ENCODE measurements around the gene GPR15LG.
"Not testable (repeated sequence)": the region's sequence is repeated elsewhere in the genome, so short reads cannot be mapped to it uniquely, and the experiment has no call there.

GPR15LG gene

DNA sequence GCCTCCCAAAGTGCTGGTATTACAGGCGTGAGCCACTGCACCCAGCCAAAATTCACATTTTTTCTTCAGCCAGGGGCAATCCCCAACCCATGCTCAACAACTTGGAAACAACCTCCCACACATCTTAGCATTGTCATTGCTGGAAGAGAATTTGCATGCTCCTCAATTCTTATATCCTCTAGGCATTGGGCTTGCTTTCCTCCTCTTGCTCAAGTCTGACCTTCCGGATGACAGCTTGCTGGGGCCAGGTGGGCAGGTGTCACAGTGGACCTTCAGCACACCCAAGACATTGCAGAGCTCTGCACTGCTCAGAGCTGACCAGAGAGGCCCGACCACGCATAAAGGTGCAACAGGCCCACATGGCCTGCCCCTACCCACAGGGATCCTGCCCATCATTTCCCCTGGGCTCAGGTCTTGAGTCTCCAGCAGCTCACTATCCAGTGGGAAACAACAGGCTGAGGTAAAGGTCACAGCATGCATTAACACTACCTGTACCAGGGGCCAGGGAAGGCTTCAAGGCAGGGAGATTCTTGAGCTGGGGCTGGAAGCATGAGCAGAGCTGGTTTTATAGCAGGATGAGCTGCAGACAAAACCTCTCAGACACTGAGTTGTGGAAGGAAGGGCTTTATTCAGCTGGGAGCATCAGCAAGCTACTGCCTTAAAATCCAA, 6.8 kb upstream of the GPR15LG start:
- no peak for DNase-seq

DNA sequence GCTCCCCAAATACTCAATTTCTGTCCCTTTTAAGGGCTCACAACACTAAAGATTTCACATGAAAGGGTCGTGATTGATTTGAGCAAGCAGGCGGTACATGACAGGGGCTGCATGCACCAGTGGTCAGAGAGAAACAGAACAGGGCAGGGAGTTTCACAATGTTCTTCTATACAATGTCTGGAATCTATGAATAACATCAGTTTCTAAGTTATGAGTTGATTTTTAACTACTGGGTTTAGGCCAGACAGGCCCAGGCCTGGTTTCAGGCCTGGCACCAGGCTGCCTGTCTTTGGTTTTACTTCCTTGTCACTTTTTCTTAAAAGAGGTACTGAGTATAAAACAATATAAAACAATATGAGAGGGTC, 6.3 kb upstream of the GPR15LG start:
- DNase-seq = not testable (repeated sequence)

DNA sequence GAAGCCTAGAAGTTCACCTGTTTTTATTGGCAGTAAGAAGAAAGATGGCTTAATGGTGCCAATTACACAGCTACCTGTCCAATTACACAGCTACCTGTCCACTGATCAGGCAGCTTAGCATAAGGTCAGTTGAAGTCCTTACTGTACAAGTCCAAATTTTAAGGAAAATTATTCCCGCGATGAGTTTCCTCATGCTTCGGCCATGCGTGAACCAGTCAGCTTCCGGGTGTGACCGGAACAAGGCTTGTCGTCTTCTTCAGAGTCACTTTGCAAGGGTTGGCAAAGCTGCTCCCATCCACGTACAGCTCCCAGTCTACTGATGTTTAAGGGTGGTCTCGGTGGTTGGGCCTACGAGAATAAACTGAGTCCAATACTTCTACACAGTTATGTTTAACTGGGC, 5.2 kb upstream of the GPR15LG start:
- not testable (repeated sequence) for DNase-seq

DNA sequence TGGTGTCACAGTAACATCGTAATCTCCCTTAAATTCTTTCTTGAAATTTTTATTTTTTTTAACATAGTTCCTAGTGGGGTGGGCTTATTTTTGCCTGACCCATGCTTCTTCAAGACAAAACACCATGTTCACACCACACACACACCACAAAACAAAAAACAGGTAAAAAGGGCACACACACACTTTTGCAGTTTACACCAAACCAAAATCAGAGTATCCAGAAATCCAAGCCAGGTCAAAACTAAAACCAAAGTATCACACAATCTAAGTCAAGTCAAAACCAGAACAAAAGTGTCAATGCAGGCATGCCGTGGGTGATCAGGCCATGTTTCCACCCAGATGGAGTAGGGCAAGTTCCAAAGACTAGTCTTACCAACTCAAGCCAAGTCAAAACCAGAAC, 2.4 kb upstream of the GPR15LG start:
- DNase-seq = not testable (repeated sequence)

DNA sequence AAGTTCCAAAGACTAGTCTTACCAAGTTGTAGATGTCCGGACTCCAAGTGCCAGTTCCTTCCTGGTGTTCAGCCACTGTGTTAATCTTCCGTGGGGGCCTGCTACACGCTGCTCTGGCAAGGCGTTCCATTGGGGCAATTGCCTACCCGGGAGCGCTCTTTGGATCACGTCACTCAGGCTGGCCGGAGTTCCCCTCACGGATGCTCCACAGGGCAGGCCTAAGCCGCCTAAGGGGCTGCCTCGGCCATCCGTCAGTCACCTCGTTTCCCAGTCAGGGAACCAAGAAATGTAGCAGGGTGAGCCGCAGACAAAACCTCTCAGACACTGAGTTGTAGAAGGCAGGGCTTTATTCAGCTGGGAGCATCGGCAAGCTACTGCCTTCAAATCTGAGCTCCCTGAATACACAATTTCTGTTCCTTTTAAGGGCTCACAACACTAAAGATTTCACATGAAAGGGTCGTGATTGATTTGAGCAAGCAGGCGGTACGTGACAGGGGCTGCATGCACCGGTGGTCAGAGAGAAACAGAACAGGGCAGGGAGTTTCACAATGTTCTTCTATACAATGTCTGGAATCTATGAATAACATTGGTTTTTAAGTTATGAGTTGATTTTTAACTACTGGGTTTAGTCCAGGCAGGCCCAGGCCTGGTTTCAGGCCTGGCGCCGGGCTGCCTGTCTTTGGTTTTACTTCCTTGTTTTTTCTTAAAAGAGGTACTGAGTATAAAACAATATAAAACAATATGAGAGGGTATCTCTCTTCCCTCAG, 1.7 kb upstream of the GPR15LG start:
- not testable (repeated sequence) for DNase-seq

DNA sequence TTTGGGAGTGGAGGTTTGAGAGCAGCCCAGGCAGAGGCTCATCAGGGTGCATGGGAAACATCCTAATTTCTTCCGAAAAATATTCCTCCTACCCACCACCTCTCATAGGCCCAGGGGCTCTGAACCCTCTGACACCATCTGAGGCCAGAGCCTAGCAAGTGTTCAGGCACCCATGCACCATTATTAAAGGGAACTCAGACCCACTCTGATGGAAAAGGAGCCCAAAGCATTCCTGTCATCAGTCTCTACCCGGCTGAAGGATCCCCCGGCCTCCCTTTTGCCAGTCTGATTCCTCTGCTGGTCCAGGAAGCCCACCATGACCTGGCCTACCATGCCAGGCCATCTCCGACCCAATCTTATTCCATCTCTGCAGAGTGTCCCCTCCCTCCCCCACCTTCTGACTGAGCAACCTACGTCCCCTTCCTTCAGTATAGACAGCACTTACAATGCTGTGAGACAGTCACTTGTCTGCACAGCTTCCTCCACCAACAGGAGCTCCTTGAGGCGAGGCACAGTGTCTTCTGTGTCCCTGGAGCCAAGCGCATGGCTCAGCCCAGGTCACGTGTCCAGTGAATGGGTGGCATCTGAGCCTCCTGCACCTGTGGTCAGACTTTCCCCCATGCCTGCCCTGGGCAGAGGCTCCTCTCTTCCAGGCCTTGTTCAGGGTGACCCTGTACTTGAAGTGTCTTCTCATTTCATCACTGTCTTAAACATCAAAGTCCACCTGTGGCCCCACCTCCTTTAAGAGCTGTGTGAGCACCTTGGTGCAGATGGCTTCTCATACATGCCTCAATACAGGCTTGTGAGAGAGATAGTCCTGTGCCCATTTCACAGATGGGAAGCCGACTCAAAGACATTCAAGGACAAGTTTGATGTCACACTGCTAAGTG, 889 bp upstream of the GPR15LG start:
- no peak for DNase-seq

DNA sequence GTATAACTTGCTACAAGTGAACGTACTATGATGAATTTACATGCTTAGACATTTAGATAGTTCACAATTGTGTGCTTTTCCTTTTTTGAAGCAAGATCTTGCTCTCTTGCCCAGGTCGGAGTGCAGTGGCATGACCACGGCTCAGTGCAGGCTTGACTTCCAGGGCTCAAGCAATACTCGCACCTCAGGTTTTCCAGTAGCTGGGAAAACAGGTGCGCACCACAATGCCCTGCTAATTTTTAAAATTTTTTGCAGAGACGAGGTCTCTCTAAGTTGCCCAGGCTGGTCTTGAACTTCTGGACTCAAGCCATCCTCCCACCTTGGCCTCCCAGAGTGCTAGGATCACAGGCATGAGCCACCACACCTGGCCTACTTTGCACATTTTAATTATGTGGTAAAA, 1.8 kb downstream of the GPR15LG start:
- no peak for DNase-seq

DNA sequence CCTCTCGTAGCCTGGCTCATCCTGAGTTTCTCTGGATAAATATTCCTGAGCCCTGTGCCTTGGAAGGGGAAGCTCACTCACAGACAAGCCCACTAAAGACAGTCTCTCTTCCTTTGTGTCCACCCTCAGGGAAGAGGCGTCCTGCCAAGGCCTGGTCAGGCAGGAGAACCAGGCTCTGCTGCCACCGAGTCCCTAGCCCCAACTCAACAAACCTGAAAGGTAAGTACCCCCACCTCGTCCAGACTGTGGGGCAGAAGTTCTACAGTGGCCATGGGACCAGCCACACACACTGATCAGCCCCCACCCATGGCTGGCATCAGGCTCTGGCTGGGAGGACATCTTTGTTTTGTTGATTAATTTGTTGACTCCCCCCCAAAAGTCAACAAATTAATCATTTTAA, 2.8 kb downstream of the GPR15LG start:
- no peak for DNase-seq

DNA sequence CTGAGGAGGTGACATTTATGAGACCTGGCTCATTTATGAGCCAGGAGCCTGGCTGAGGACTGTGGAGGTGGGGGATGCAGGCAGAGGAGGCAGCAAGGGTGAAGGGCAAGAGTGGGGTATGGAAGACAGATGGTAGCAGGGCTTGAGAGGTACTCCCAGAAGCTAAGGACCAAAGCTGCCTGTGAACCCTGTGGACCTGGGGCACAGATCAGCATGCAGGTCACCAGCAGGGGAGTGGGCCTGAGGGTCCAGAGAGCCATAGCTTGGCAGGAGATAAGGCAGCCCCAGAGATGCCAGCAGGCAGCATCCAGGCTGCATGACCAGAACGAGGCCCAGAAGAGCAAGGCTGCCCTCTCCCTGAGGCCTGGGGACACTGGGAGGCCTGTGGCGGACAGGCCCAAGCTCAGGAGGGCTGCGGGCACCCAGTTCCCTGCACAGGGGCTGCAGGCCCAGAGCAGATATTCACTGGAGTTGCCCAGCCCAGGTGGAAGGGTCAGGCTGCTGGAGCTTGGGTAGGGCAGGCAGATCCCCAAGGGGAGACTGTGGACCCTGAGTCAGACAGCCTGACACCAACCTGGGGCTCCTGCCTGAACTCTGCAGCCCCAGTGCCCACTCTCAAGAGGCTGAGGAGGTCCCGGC, 3.4 kb downstream of the GPR15LG start:
- no peak for DNase-seq

DNA sequence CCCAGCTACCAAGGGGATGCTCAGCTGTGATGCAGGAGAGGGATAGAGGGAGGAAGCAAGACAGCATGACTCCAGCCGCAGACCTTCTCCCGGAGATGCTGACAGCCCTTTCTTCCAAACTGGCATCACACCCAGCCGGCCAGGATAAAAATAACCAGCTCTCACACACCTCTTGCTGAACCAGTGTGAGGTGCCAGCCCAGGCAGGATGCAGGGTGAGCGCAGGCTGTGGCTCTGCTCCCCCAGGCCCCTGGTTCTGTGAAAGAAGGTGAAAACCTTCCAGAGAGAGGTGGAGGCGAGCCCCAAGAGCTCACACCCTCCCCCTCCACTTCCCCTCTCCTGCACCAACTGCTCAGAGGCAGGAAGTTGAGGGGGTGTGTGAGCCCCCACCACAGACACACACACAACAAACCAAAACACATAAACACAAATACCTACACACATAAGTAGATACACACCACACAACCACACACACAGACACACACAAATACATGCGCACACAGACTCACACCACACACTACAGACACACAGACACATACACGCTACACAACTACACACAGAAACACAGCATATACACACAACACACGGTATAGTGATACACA, 4.0 kb downstream of the GPR15LG start:
- no peak for DNase-seq

DNA sequence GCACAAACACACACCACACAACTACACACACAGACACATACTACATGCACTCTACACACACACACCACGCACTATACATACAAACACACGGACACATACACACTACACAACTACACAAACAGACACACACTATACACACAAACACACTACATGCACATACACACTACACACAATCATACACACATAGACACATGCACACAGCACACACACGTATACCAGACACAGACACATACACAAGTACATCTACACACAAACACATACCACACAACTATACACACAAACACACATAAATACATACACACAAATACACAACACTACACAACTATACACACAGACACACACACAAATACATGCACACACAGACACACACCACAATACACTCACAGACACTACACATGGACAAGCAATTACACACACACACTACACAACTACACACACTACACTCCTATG, 4.6 kb downstream of the GPR15LG start:
- no peak for DNase-seq

DNA sequence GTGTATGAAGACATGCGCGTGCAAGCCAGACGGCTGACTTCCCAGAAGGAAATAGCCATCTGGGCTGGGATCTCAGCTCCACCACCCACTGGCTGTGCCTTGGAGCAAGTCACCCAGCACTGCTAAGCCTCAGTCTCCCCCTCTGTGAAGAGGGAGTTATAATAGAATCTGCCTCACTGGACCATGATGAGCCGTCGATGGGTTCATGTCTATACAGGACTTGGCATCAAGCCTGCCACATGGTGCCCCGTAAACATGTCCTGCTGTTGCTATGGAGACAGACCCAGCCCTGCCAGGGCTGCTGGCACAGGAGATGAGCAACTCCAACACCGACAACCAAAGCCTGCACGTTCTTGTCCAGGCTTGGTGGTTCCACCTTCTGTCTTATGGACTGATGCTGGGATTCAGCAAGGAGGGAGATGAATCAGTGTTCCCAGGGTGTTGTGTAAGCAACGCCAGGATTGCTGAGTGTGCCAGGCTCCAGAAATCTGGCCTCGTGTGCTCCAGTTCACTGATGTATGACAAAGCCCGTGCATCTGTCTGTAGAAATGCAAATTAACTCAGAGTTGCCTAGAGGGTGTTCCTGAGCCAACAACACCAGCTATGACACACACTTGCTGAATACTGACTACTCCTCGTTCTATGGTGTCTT, 5.6 kb downstream of the GPR15LG start:
- peak; percentile 79 for DNase-seq

DNA sequence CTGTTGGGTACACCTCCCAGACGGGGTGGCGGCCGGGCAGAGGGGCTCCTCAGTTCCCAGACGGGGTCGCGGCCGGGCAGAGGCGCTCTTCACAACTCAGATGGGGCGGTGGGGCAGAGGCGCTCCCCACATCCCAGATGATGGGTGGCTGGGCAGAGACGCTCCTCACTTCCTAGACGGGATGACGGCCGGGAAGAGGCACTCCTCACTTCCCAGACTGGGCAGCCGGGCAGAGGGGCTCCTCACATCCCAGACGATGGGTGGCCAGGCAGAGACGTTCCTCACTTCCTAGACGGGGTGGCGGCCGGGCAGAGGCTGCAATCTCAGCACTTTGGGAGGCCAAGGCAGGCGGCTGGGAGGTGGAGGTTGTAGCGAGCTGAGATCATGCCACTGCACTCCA, 6.8 kb downstream of the GPR15LG start:
- not testable (repeated sequence) for DNase-seq

DNA sequence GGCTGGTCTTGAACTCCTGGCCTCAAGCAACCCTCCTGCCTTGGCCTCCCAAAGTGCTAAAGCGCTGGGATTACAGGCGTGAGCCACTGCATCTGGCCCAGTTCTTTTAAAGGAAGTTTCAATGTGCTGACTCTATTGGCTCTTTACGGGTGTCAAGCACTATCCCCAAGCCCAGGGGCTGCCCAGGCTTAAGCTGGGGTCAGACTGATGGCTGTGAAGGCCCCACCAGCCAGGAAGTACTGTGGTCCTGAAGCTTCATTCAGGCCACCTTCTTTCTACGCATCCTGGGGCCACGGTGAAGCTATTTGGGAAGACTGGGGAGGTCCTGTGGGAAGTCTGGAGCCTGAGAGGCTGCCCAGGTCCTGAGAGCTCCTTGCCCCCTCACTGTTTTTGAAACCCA, 8.0 kb downstream of the GPR15LG start:
- DNase-seq = no peak

DNA sequence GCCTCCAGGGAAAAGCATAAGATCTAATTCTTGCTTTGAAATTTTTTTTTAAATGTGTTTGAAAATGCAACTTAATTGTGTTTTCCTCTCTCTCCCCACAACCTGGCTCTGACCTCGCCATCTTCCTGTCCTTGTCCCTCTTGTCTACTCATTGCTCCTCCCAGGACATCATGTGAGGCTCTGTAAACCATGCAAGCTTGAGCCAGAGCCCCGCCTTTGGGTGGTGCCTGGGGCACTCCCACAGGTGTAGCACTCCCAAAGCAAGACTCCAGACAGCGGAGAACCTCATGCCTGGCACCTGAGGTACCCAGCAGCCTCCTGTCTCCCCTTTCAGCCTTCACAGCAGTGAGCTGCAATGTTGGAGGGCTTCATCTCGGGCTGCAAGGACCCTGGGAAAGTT, 10.9 kb downstream of the GPR15LG start:
- no peak for DNase-seq

DNA sequence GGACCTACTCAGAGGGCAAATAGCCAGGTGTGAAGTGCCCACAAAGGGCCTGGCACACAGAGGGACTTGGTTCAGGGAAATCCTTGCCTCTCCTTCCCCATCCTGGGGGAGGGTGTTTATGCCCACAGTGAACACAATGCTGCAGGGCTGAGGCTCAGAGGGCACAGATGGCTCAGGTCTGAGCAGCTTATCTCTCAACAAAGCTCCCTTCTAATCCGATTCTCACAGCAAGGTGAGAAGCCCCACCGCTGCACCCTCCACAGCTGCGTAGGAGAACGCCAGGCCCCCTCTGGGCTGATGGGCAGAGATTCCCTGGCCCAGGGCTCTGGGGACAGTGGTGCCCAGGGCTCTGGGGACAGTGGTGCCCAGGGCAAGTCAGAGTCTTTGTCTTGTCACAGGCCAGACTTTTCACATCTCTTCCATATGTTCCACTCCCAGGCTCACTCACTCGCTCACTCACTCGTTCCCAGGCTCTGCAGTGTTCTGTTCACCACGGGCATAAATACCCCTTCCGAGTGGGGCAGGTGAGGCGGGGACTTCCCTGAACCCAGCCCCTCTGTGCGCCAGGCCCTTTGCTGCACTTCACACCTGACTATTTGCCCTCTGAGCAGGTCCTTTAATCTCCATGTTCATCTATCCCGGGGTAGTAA, 12.1 kb downstream of the GPR15LG start:
- no peak for DNase-seq

DNA sequence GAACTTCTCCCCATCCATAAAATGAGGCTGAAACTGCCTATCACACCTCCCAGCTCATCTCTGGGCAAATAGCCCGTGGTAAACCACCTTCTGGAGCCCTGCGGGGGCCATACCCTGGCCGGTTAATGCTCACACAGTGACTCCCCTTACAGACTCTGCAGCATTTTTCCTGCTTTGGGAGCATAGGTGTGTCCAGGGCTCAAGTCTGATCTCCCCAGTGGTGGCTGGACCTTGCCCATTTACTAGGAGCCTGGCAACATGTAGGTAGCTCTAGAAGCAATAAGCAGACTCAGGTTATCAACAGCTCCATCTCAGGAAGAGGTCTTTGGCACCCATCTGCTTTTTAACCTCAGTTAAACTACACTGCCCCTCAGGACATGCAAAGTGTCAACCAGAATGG, 15.2 kb downstream of the GPR15LG start:
- DNase-seq = no peak

DNA sequence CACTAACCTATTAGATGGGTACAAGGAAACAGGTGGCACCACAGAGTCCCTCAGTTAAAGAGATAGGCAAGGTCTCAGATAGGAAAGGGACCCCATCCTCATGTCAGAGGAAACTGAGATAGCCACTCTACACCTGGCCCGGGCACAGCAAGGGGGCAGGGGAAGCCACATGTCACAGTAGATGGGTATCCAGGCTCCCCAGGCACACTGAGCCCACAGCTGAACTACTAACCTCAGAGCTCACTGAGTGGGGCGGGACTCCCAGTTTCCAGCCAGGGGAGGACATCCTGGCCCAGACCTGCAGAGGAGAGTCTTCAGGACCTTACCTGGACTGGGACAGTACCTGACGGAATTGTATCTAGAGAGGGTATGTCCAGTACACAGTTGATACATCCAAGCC, 17.0 kb downstream of the GPR15LG start:
- DNase-seq = no peak

DNA sequence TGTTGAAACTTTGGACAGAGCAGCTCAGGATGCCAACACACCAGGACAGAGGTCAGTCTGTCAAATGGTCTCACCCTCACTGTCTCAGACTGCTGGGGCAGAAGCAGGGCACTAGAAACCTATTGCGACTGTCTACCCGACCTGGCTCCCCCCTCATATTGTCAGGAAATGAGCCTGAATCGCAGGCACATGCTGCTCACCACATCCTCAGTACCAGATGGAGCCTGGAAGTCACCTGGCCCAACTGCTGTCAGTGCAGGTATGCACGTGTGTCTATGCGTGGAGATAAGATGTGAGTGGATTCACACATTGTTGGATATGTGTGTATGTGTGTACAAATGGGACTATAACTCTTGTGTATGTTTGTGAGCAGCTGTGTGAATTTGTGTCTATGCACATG, 17.5 kb downstream of the GPR15LG start:
- no peak for DNase-seq

DNA sequence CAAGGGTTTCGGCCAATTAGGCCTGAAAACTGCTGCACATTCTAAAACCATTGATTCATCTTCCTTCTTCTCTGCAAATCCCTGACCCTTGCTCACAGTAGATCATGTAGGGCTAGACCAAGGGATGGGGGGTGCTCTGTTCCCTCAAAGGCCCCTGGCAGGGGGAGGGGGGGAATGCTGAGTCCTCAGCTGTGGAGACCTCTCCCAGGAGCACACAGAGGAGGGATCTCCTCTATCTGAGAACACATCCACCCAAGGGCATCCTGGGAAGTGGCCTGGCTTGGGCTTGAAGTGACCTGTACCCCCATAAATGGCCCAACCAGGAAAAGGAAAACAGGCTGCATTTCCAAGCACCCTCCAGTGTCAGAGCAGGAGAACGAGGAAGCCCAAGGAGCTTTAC, 19.7 kb downstream of the GPR15LG start:
- no peak for DNase-seq

DNA sequence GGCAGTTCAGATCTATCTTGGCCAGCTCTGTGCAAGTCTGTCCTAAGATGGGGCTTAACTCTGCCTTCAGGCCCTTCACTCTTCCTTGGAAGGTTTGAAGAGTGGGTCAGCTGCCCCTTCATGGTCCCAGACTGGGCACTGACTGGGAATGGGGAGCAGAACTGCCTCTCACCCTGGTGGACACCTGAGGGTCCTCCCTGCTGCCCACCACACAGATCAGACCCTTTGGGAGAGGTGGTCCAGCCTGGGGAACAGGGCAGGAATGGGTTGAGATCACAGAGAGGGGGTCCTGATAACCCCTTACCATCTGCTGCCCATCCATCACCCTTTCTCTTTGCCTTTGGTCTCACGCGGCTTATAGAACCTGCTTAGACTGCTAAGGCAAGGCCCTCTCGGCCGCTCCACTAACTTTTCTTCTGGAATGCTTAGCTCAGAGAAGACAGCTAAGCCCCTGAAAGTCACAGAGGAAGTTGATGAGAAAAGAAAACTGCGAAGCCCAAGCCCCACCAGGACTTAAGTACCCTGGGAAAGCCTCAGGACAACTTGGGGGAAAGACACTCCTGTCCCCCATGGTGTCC, 20.3 kb downstream of the GPR15LG start:
- no peak for DNase-seq

All from NCI-H510A (cell line).